Activated naive CD8-positive, alpha-beta T cell treated with anti-CD3 and anti-CD28 coated beads for 36 hours (primary cell): Measurements from ENCODE around the gene ITFG1. TPM values are rescaled to one million over a fixed set of nuclear protein-coding genes. Genes with fewer than 3 reads are reported as not detected.
"Not testable (repeated sequence)": the region's sequence is repeated elsewhere in the genome, so short reads cannot be mapped to it uniquely, and the experiment has no call there.

ENCODE experiments used
- DNase-seq: peaks from one replicate; pipeline ENCODE4 v3.0.0; 2021
- H3K27ac Mint-ChIP-seq: one replicate; pipeline ENCODE4 v1.8.0; 2022; ENCODE audit warnings: mild to moderate bottlenecking, moderate library complexity, mixed read lengths
- H3K27me3 Mint-ChIP-seq: one replicate; pipeline ENCODE4 v1.8.0; 2022; ENCODE audit warnings: mild to moderate bottlenecking, mixed read lengths
- H3K36me3 Mint-ChIP-seq: one replicate; pipeline ENCODE4 v1.8.0; 2021; ENCODE audit warnings: mild to moderate bottlenecking, mixed read lengths
- H3K4me1 Mint-ChIP-seq: one replicate; pipeline ENCODE4 v1.8.0; 2021; ENCODE audit warnings: mixed read lengths
- H3K4me3 Mint-ChIP-seq: one replicate; pipeline ENCODE4 v1.8.0; 2022; ENCODE audit warnings: mild to moderate bottlenecking, moderate library complexity, mixed read lengths
- H3K9me3 Mint-ChIP-seq: one replicate; pipeline ENCODE4 v1.8.0; 2022; ENCODE audit warnings: mixed read lengths
- total RNA-seq, 2 experiments: library from RNA; stranded (reverse); gene quantifications; one replicate each; pipeline ENCODE4 v1.2.3, GENCODE V29; 2021

ITFG1 gene
- total RNA-seq, 2 experiments from 2014 or later, result 19.5 to 20.5 TPM

- Mint-ChIP-seq H3K27me3 (no peaks in the 10 kb centered on the region), H3K36me3 (peaks cover 37% of the 10 kb centered on the region), H3K9me3 (peaks cover 8% of the 10 kb centered on the region), H3K4me3 (no peak overlapping the region), H3K27ac (no peak overlapping the region), H3K4me1 (no peaks in the 10 kb centered on the region)
- DNase-seq, result no peak
These were observed 101.4 kb downstream of the ITFG1 start for GRCh38 chr16:47359478-47359877.

- H3K4me3 Mint-ChIP-seq, result no peak overlapping the region
- H3K36me3 Mint-ChIP-seq, result peaks cover 42% of the 10 kb centered on the region
- no peak overlapping the region for H3K27ac Mint-ChIP-seq
- no peaks in the 10 kb centered on the region for H3K4me1 Mint-ChIP-seq
- DNase-seq, result no peak
- H3K27me3 Mint-ChIP-seq, result no peaks in the 10 kb centered on the region
- peaks cover 14% of the 10 kb centered on the region for H3K9me3 Mint-ChIP-seq
These were observed 102.0 kb downstream of the ITFG1 start for GRCh38 chr16:47358816-47359215.

GRCh38 chr16:47349029-47349428 lies 111.8 kb downstream of the ITFG1 start:
- Mint-ChIP-seq H3K9me3 (peaks cover 65% of the 10 kb centered on the region), H3K36me3 (peaks cover 83% of the 10 kb centered on the region)
- not testable (repeated sequence) for H3K4me1 Mint-ChIP-seq, H3K4me3 Mint-ChIP-seq, H3K27me3 Mint-ChIP-seq, DNase-seq, H3K27ac Mint-ChIP-seq

- not testable (repeated sequence) for H3K27me3 Mint-ChIP-seq, H3K4me1 Mint-ChIP-seq, H3K27ac Mint-ChIP-seq, DNase-seq, H3K4me3 Mint-ChIP-seq
- peaks cover 61% of the 10 kb centered on the region for H3K9me3 Mint-ChIP-seq
- H3K36me3 Mint-ChIP-seq, result peaks cover 80% of the 10 kb centered on the region
These were observed 113.7 kb downstream of the ITFG1 start for GRCh38 chr16:47347021-47347696.

- Mint-ChIP-seq H3K36me3 (peaks cover 72% of the 10 kb centered on the region), H3K27me3 (no peaks in the 10 kb centered on the region), H3K4me3 (no peak overlapping the region), H3K4me1 (no peaks in the 10 kb centered on the region), H3K27ac (no peak overlapping the region), H3K9me3 (peaks cover 42% of the 10 kb centered on the region)
- no peak for DNase-seq
These were observed 118.8 kb downstream of the ITFG1 start for GRCh38 chr16:47342055-47342454.

GRCh38 chr16:47330562-47330961 lies 130.3 kb downstream of the ITFG1 start:
- H3K4me1 Mint-ChIP-seq, DNase-seq, H3K4me3 Mint-ChIP-seq, H3K9me3 Mint-ChIP-seq, H3K27ac Mint-ChIP-seq, H3K27me3 Mint-ChIP-seq: not testable (repeated sequence)
- H3K36me3 Mint-ChIP-seq, result peaks cover 35% of the 10 kb centered on the region

GRCh38 chr16:47324309-47324708 lies 136.6 kb downstream of the ITFG1 start:
- H3K9me3 Mint-ChIP-seq, result peaks cover 11% of the 10 kb centered on the region
- H3K27ac Mint-ChIP-seq, H3K4me3 Mint-ChIP-seq, H3K4me1 Mint-ChIP-seq, DNase-seq, H3K27me3 Mint-ChIP-seq: not testable (repeated sequence)
- peaks cover 27% of the 10 kb centered on the region for H3K36me3 Mint-ChIP-seq

GRCh38 chr16:47323241-47323640 lies 137.6 kb downstream of the ITFG1 start:
- no peak for DNase-seq
- H3K4me3 Mint-ChIP-seq, result no peak overlapping the region
- H3K4me1 Mint-ChIP-seq, result no peaks in the 10 kb centered on the region
- peaks cover 11% of the 10 kb centered on the region for H3K9me3 Mint-ChIP-seq
- H3K27ac Mint-ChIP-seq, result no peak overlapping the region
- no peaks in the 10 kb centered on the region for H3K27me3 Mint-ChIP-seq
- peaks cover 22% of the 10 kb centered on the region for H3K36me3 Mint-ChIP-seq

- DNase-seq, result no peak
- Mint-ChIP-seq H3K27ac (no peak overlapping the region), H3K4me3 (no peak overlapping the region)
These were observed 140.1 kb downstream of the ITFG1 start for GRCh38 chr16:47320546-47321310.

GRCh38 chr16:47317465-47318240 lies 143.2 kb downstream of the ITFG1 start:
- Mint-ChIP-seq H3K36me3 (peaks cover 3% of the 10 kb centered on the region), H3K27me3 (no peaks in the 10 kb centered on the region), H3K27ac (no peak overlapping the region), H3K4me1 (no peaks in the 10 kb centered on the region), H3K9me3 (no peaks in the 10 kb centered on the region), H3K4me3 (no peak overlapping the region)
- no peak for DNase-seq

More at GRCh38 chr16:47320546-47321310, 140.1 kb downstream of the ITFG1 start:
- peaks cover 14% of the 10 kb centered on the region for H3K36me3 Mint-ChIP-seq
- H3K4me1 Mint-ChIP-seq, result no peaks in the 10 kb centered on the region
- no peaks in the 10 kb centered on the region for H3K27me3 Mint-ChIP-seq
- H3K9me3 Mint-ChIP-seq, result peaks cover 8% of the 10 kb centered on the region

- peaks cover 3% of the 10 kb centered on the region for H3K36me3 Mint-ChIP-seq
- no peaks in the 10 kb centered on the region for H3K4me1 Mint-ChIP-seq
- no peak for DNase-seq
- H3K4me3 Mint-ChIP-seq, result no peak overlapping the region
- H3K27ac Mint-ChIP-seq, result no peak overlapping the region
- no peaks in the 10 kb centered on the region for H3K9me3 Mint-ChIP-seq
- H3K27me3 Mint-ChIP-seq, result no peaks in the 10 kb centered on the region
These were observed 144.3 kb downstream of the ITFG1 start for GRCh38 chr16:47316442-47317015.

GRCh38 chr16:47311738-47312505 lies 148.9 kb downstream of the ITFG1 start:
- no peak for DNase-seq
- Mint-ChIP-seq H3K4me3 (no peak overlapping the region), H3K9me3 (no peaks in the 10 kb centered on the region), H3K27ac (no peak overlapping the region), H3K36me3 (peaks cover 20% of the 10 kb centered on the region), H3K27me3 (no peaks in the 10 kb centered on the region), H3K4me1 (no peaks in the 10 kb centered on the region)

GRCh38 chr16:47310792-47311211 lies 150.1 kb downstream of the ITFG1 start:
- no peak for DNase-seq
- Mint-ChIP-seq H3K36me3 (peaks cover 20% of the 10 kb centered on the region), H3K4me1 (no peaks in the 10 kb centered on the region), H3K4me3 (no peak overlapping the region), H3K9me3 (no peaks in the 10 kb centered on the region), H3K27me3 (no peaks in the 10 kb centered on the region), H3K27ac (no peak overlapping the region)

- Mint-ChIP-seq H3K4me1 (no peaks in the 10 kb centered on the region), H3K36me3 (peaks cover 31% of the 10 kb centered on the region), H3K4me3 (no peak overlapping the region), H3K27me3 (no peaks in the 10 kb centered on the region), H3K27ac (no peak overlapping the region), H3K9me3 (no peaks in the 10 kb centered on the region)
- DNase-seq, result no peak
These were observed 151.1 kb downstream of the ITFG1 start for GRCh38 chr16:47309581-47310312.
